GM12878 (cell line): ENCODE data around the gene DNAJC25. TPM values are rescaled to one million over a fixed set of nuclear protein-coding genes. Genes with fewer than 3 reads are reported as not detected.

Experiments used
- ATAC-seq: fragments of 200-7000 bp; cut with Tn5 transposase; 3 replicates; pipeline ENCODE4 v1.9.1; 2020; ENCODE audit warnings: mild to moderate bottlenecking, moderate library complexity
- BruUV-seq: library from RNA; stranded (reverse); fragments of 400-500 nt; replicated peaks from 2 replicates; lab custom pipeline; 2021; lab: Mats Ljungman, UMichigan
- CTCF ChIA-PET: fragments of 300-600 bp; sonication (Branson Sonifier 250); formaldehyde crosslinking; extraction: SDS; loops from one replicate; lab custom pipeline; 2021; ENCODE audit warnings: inconsistent platforms; lab: Yijun Ruan, JAX
- POLR2A ChIA-PET: fragments of 350-600 bp; formaldehyde crosslinking; extraction: SDS; loops from one replicate; lab custom pipeline; 2021; ENCODE audit warnings: inconsistent platforms; lab: Charles Lee
- RAD21 ChIA-PET: fragments of 300-600 bp; sonication (Branson Sonifier 250); formaldehyde crosslinking; loops from one replicate; lab custom pipeline; 2023; ENCODE audit warnings: antibody characterized with exemption; ENCODE audit not compliant: unreplicated experiment; lab: Charles Lee
- SMC1A ChIA-PET: fragments of 300-600 bp; sonication (Branson Sonifier 250); formaldehyde crosslinking; loops from one replicate; lab custom pipeline; 2023; ENCODE audit not compliant: unreplicated experiment, uncharacterized antibody; lab: Charles Lee
- DNase-seq: peaks from one replicate; pipeline ENCODE4 v3.0.0-alpha.2; 2011; ENCODE audit warnings: low read depth, low spot score
- FAIRE-seq: peaks from 3 replicates; lab custom pipeline; 2011; peaks lifted over from hg19 to GRCh38; lab: Jason Lieb, UNC
- H2AFZ ChIP-seq: 2 replicates; pipeline ENCODE4 v1.6.0; 2011; ENCODE audit warnings: low read depth, low read length, control low read depth; ENCODE audit not compliant: control insufficient read depth
- H3K27ac ChIP-seq: 2 replicates; pipeline ENCODE4 v1.5.1; 2011; ENCODE audit warnings: control low read depth; ENCODE audit not compliant: control insufficient read depth, insufficient read depth
- H3K27me3 ChIP-seq, 2 experiments: replicated peaks in 1 of 2; 2 replicates each; pipeline versions ENCODE4 v1.6.0 to v1.6.1; 2011; ENCODE audit warnings: low read length in 1 of 2; ENCODE audit not compliant: control insufficient read depth in 2 of 2, insufficient read depth in 2 of 2
- H3K36me3 ChIP-seq, 2 experiments: 2 replicates each; pipeline ENCODE4 v1.5.1; 2011; ENCODE audit warnings: low read length in 1 of 2; ENCODE audit not compliant: control insufficient read depth in 2 of 2, insufficient read depth in 2 of 2
- H3K4me1 ChIP-seq: 2 replicates; pipeline ENCODE4 v1.6.1; 2011; ENCODE audit warnings: mild to moderate bottlenecking, low read length, moderate library complexity, mixed read lengths; ENCODE audit not compliant: control insufficient read depth, insufficient read depth
- H3K4me2 ChIP-seq: 2 replicates; pipeline ENCODE4 v1.6.0; 2011; ENCODE audit warnings: control low read depth; ENCODE audit not compliant: control insufficient read depth, insufficient read depth
- H3K4me3 ChIP-seq: fragments of 200-600 bp; sonication (generic); 2 replicates; pipeline ENCODE4 v1.5.1; 2016
- H3K79me2 ChIP-seq: 2 replicates; pipeline ENCODE4 v1.6.0; 2011; ENCODE audit warnings: low read length; ENCODE audit not compliant: control insufficient read depth, insufficient read depth
- H3K9ac ChIP-seq: 2 replicates; pipeline ENCODE4 v1.8.0; 2011; ENCODE audit warnings: low read length, control low read depth, mixed read lengths; ENCODE audit not compliant: control insufficient read depth, insufficient read depth
- H3K9me3 ChIP-seq: replicated peaks from 3 replicates; pipeline ENCODE4 v1.5.1; 2011; ENCODE audit warnings: mild to moderate bottlenecking, low read length; ENCODE audit not compliant: control insufficient read depth, insufficient read depth
- H4K20me1 ChIP-seq: 2 replicates; pipeline ENCODE4 v1.6.0; 2011; ENCODE audit not compliant: control insufficient read depth, insufficient read depth
- BACH1 ChIP-seq: fragments of 450-650 bp; IDR thresholded peaks from 2 replicates; pipeline ENCODE4 v1.6.1; 2017; ENCODE audit warnings: mild to moderate bottlenecking, borderline replicate concordance
- BHLHE40 ChIP-seq, 2 experiments: fragments of 450-650 bp in 1 of 2; IDR thresholded peaks; 2 replicates each; pipeline ENCODE4 v1.6.1; 2011 to 2017; ENCODE audit warnings: low read depth in 2 of 2, borderline replicate concordance in 1 of 2, improper control_type of control experiment in 1 of 2, low read length in 1 of 2, mild to moderate bottlenecking in 1 of 2
- CEBPB ChIP-seq, 2 experiments: fragments of 150-350 bp in 1 of 2; IDR thresholded peaks; 2 replicates each; pipeline ENCODE4 v1.6.1; 2012 to 2014; ENCODE audit warnings: low read depth in 2 of 2, low read length in 2 of 2, borderline replicate concordance in 1 of 2, inconsistent platforms in 1 of 2
- CHD2 ChIP-seq: IDR thresholded peaks from 2 replicates; pipeline ENCODE4 v1.6.1; 2011; ENCODE audit warnings: low read depth, low read length, improper control_type of control experiment, borderline replicate concordance
- CUX1 ChIP-seq: IDR thresholded peaks from 2 replicates; pipeline ENCODE4 v1.6.1; 2012; ENCODE audit warnings: improper control_type of control experiment, low read depth, low read length; ENCODE audit not compliant: insufficient replicate concordance
- ETV6 ChIP-seq, 2 experiments: fragments of 450-650 bp in 1 of 2; IDR thresholded peaks in 1 of 2; conservative IDR thresholded peaks in 1 of 2; 2 replicates each; pipeline ENCODE4 v1.6.1; 2014; ENCODE audit warnings: antibody characterized with exemption in 1 of 2, borderline replicate concordance in 1 of 2, low read depth in 1 of 2, mild to moderate bottlenecking in 1 of 2, moderate library complexity in 1 of 2
- IRF4 ChIP-seq: IDR thresholded peaks from 2 replicates; pipeline ENCODE4 v1.6.1; 2011; ENCODE audit warnings: low read depth, low read length
- MEF2A ChIP-seq: IDR thresholded peaks from 2 replicates; pipeline ENCODE4 v1.6.1; 2011; ENCODE audit warnings: low read depth, mild to moderate bottlenecking, low read length, moderate library complexity; ENCODE audit not compliant: insufficient read depth
- NFIC ChIP-seq: IDR thresholded peaks from 2 replicates; pipeline ENCODE4 v1.6.1; 2012; ENCODE audit warnings: low read depth, mild to moderate bottlenecking, inconsistent platforms, low read length, moderate library complexity
- NR2C2 ChIP-seq: IDR thresholded peaks from 2 replicates; pipeline ENCODE4 v1.6.1; 2011; ENCODE audit warnings: borderline replicate concordance, low read depth; ENCODE audit not compliant: control insufficient read depth, insufficient read length
- PAX8 ChIP-seq: fragments of 450-650 bp; IDR thresholded peaks from 2 replicates; pipeline ENCODE4 v1.6.1; 2017; ENCODE audit warnings: mild to moderate bottlenecking, moderate library complexity
- RCOR1 ChIP-seq: conservative IDR thresholded peaks from 2 replicates; pipeline ENCODE4 v1.6.1; 2012; ENCODE audit warnings: low read depth, low read length, improper control_type of control experiment
- RFX5 ChIP-seq: IDR thresholded peaks from 2 replicates; pipeline ENCODE4 v1.6.1; 2011; ENCODE audit warnings: low read depth, low read length, improper control_type of control experiment
- SKIL ChIP-seq: fragments of 450-650 bp; IDR thresholded peaks from 2 replicates; pipeline ENCODE4 v1.6.1; 2017; ENCODE audit warnings: mild to moderate bottlenecking, low read depth, inconsistent platforms; ENCODE audit not compliant: poor library complexity, severe bottlenecking
- ZZZ3 ChIP-seq: IDR thresholded peaks from 2 replicates; pipeline ENCODE4 v1.6.1; 2011; ENCODE audit warnings: low read depth; ENCODE audit not compliant: control insufficient read depth, insufficient read length
- WGBS: methylation state at CpG from one replicate; pipeline ENCODE4 v1.1.6; 2016; ENCODE audit warnings: low lambda C conversion rate; ENCODE audit not compliant: insufficient replicate concordance, insufficient coverage; ENCODE audit errors: missing lambda C conversion rate; 5-methylcytosine and 5-hydroxymethylcytosine counted together
- in situ Hi-C: fragments of 300-500 bp; cut with MboI; formaldehyde crosslinking; loops from 9 replicates; pipeline ENCODE4 v1.14.3; 2018; ENCODE audit warnings: mixed read lengths
- intact Hi-C: fragments of 100-400 bp; cut with micrococcal nuclease; formaldehyde crosslinking; loops from one replicate; pipeline ENCODE4 v1.14.2; 2022; ENCODE audit not compliant: unreplicated experiment
- polyA plus RNA-seq, 11 experiments: library from polyadenylated mRNA; depleted of rRNA in 4 of 11; unstranded in 6 of 11; stranded (reverse) in 5 of 11; fragments of >200 nt; fragmentation: Nextera tagmentation in 4 of 11; fragmentation: Illumina TruSeq in 1 of 11; extraction: Ambion mirVana in 4 of 11; extraction: Trizol in 1 of 11; gene quantifications; 1 replicate in 1 of 11; 2 replicates in 10 of 11; pipeline versions ENCODE4 v1.2.1 to v1.2.3, GENCODE V29; 2011 to 2016; ENCODE audit warnings: inconsistent platforms in 2 of 11, missing spikeins in 2 of 11, low read depth in 1 of 11
- total RNA-seq, 4 experiments: library from RNA; depleted of rRNA in 3 of 4; stranded (reverse); fragments of >200 nt in 3 of 4; fragmentation: Illumina TruSeq in 1 of 4; extraction: Trizol in 1 of 4; gene quantifications; 2 replicates each; pipeline versions ENCODE4 v1.2.1 to v1.2.3, GENCODE V29; 2013 to 2021

Gene DNAJC25
- total and polyA plus RNA-seq, 10 of the 15 experiments (the other 5 are each of a cell fraction or from before 2014, with no cell fraction given): 2.4 to 6.4 (median 4.0) TPM

DNA sequence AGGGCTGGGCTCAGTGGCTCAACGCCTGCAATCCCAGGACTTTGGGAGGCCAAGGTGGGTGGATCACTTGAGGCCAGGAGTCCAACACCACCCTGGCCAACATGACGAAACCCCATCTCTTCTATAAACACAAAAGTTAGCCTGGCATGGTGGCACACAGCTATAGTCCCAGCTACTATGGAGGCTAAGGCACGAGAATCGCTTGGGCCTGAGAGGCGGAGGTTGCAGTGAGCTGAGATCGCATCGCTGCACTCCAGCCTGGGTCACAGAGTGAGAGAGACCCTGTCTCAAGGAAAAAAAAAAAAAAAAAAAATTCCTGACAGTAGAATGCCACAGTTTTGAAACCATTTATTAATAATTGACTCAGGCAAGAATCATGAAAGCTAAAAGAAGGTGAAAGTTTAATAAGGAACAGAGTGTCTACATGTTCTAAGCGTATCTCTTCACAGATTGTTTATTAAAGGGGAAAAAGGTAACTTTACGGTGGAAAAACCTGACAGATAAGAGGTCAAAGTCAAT lies 26.0 kb upstream of the DNAJC25 start:
- ChIA-PET POLR2A (no interaction called here), SMC1A (no interaction called here), CTCF (interaction anchor here (1.1 to 1.6 kb wide), 2 partner anchors 7 to 10 kb away, joined by 3 to 7 read pairs; no protein-coding TSS in a partner anchor), RAD21 (no interaction called here)
- DNase-seq (no peak), FAIRE-seq (no peak), ATAC-seq (no peak)
- H3K27ac ChIP-seq: no peak overlapping the region
- no peaks in the 10 kb centered on the region for H3K4me1 ChIP-seq
- WGBS: 59% methylated on average over 9 of the region's 9 CpGs
- intact Hi-C loops (no loop called here), in situ Hi-C loops (no loop called here)
- no peak overlapping the region for H2AFZ ChIP-seq
- H3K27me3 ChIP-seq: no peaks in the 10 kb centered on the region
- H3K9ac ChIP-seq: no peak overlapping the region
- no peaks in the 10 kb centered on the region; the same call in 1 of the 2 replicates for H4K20me1 ChIP-seq
- BruUV-seq: no TSS peak
- no peaks in the 10 kb centered on the region for H3K9me3 ChIP-seq
- no peak overlapping the region for H3K4me3 ChIP-seq
- H3K4me2 ChIP-seq: no peak overlapping the region
- no peaks in the 10 kb centered on the region for H3K79me2 ChIP-seq
- H3K36me3 ChIP-seq: no peaks in the 10 kb centered on the region
- TF ChIP-seq RCOR1 (no peak), CEBPB (IDR thresholded peaks at IDR 0.05; ENCODE audit: borderline replicate concordance in 1 of 2, low read depth in 2 of 2, low read length in 2 of 2) (no peak), SKIL (no peak), NFIC (no peak), PAX8 (no peak), MEF2A (no peak), CHD2 (no peak), IRF4 (no peak), CUX1 (no peak), ZZZ3 (no peak), NR2C2 (no peak), BACH1 (no peak), RFX5 (no peak), BHLHE40 (IDR thresholded peaks at IDR 0.05; ENCODE audit: borderline replicate concordance in 1 of 2, low read depth in 2 of 2, low read length in 1 of 2) (no peak), ETV6 (conservative IDR thresholded peaks at IDR 0.05 in 1 of 2, IDR thresholded peaks at IDR 0.05 in 1 of 2; ENCODE audit: borderline replicate concordance in 1 of 2, low read depth in 1 of 2) (no peak)
